Heart left ventricle (tissue), 13 donors: ENCODE measurements around the gene BMPR1A.

Source experiments
- CTCF ChIP-seq, 12 donors: fragments of 200-600 bp; sonication (generic) in 4 of 12; IDR thresholded peaks; one replicate each; pipeline versions ENCODE4 v1.5.0 to v1.8.0; 2018 to 2022; ENCODE audit warnings: antibody characterized with exemption in 12 of 12, mild to moderate bottlenecking in 5 of 12
- POLR2A ChIP-seq, 2 donors: fragments of 450-650 bp; IDR thresholded peaks; one replicate each; pipeline ENCODE4 v1.6.1; 2017; ENCODE audit warnings: antibody characterized with exemption in 2 of 2, mild to moderate bottlenecking in 2 of 2, moderate library complexity in 2 of 2
- donor health status: ischemic (EF 13 %, LVEDD 7.1; RV severe dilation, severe dysfunction).
- donor health status: DM: no; HTN: yes; CAD: no.
- donor health status: DM: no; HTN: no; CAD: no.
- donor health status: ischemic (EF 25% LVEDD 6.9; RV normal size, moderate dysfunction).
- donor health status: ischemic (EF 25% LVEDD 5.7; RV mildly dilated, moderate dysfunction).
- donor health status: ischemic (EF 35%, LVEDD 5.7; RV mildly dilated, moderate dysfunction).
- donor health status: nonischemic (EF 11% LVEDD 7.7; RV severe dilation, severe dysfunction).
- donor health status: DM: yes; HTN: yes; CAD: no.
- donor health status: PGD.
- donor health status: ischemic (EF 29% LVEDD 5.4; RV normal size, mild dysfunction).
- donor health status: nonischemic (EF 23%, LVEDD 6.1; RV moderate dilation, normal function).

GRCh38 chr10:86944907-86945306 lies 188.5 kb downstream of the BMPR1A start:
- TF ChIP-seq CTCF (IDR thresholded peaks at IDR 0.05) (no peak), POLR2A (IDR thresholded peaks at IDR 0.05) (no peak)
